IPS-18a (cell line): Measurements from ENCODE around the gene HBE1.
"Not testable (repeated sequence)": the region's sequence is repeated elsewhere in the genome, so short reads cannot be mapped to it uniquely, and the experiment has no call there.

Experiments
- H3K27ac ChIP-seq: one replicate; pipeline ENCODE4 v1.5.1; 2013; ENCODE audit warnings: low read length
- H3K27me3 ChIP-seq: one replicate; pipeline ENCODE4 v1.6.1; 2013; ENCODE audit warnings: mild to moderate bottlenecking, low read length; ENCODE audit not compliant: control insufficient read depth, insufficient read depth
- H3K36me3 ChIP-seq: one replicate; pipeline ENCODE4 v1.6.1; 2013; ENCODE audit warnings: low read depth, low read length; ENCODE audit not compliant: control insufficient read depth
- H3K4me1 ChIP-seq: one replicate; pipeline ENCODE4 v1.6.1; 2013; ENCODE audit warnings: low read depth, low read length; ENCODE audit not compliant: control insufficient read depth
- H3K4me3 ChIP-seq: one replicate; pipeline ENCODE4 v1.5.1; 2013; ENCODE audit warnings: low read length
- H3K9ac ChIP-seq: one replicate; pipeline ENCODE4 v1.6.1; 2013; ENCODE audit warnings: mild to moderate bottlenecking, low read length, moderate library complexity
- H3K9me3 ChIP-seq: one replicate; pipeline ENCODE4 v1.6.1; 2013; ENCODE audit warnings: low read depth, low read length; ENCODE audit not compliant: control insufficient read depth

The HBE1 gene

GRCh38 chr11:5267033-5267563, 2.6 kb downstream of the HBE1 start:
- no peak overlapping the region for H3K9ac ChIP-seq
- no peak overlapping the region for H3K27ac ChIP-seq

GRCh38 chr11:5266609-5267008, 3.1 kb downstream of the HBE1 start:
- Histone ChIP-seq H3K9me3 (no peaks in the 10 kb centered on the region), H3K4me1 (no peaks in the 10 kb centered on the region), H3K36me3 (no peaks in the 10 kb centered on the region), H3K4me3 (no peak overlapping the region), H3K9ac (no peak overlapping the region), H3K27me3 (no peaks in the 10 kb centered on the region), H3K27ac (no peak overlapping the region)

More at GRCh38 chr11:5267033-5267563, 2.6 kb downstream of the HBE1 start:
- no peak overlapping the region for H3K4me3 ChIP-seq
- no peaks in the 10 kb centered on the region for H3K4me1 ChIP-seq
- no peaks in the 10 kb centered on the region for H3K36me3 ChIP-seq
- no peaks in the 10 kb centered on the region for H3K27me3 ChIP-seq
- no peaks in the 10 kb centered on the region for H3K9me3 ChIP-seq

- H3K9me3 ChIP-seq = no peaks in the 10 kb centered on the region
- H3K4me3 ChIP-seq = no peak overlapping the region
These were observed 3.9 kb downstream of the HBE1 start for GRCh38 chr11:5265832-5266231.

GRCh38 chr11:5258543-5259262, 11.0 kb downstream of the HBE1 start:
- H3K9ac ChIP-seq = no peak overlapping the region
- H3K27ac ChIP-seq = no peak overlapping the region

More at GRCh38 chr11:5265832-5266231, 3.9 kb downstream of the HBE1 start:
- no peak overlapping the region for H3K9ac ChIP-seq
- no peaks in the 10 kb centered on the region for H3K27me3 ChIP-seq
- H3K27ac ChIP-seq = no peak overlapping the region
- no peaks in the 10 kb centered on the region for H3K4me1 ChIP-seq
- H3K36me3 ChIP-seq = no peaks in the 10 kb centered on the region

GRCh38 chr11:5257296-5257695, 12.4 kb downstream of the HBE1 start:
- no peak overlapping the region for H3K9ac ChIP-seq
- no peaks in the 10 kb centered on the region for H3K27me3 ChIP-seq
- no peak overlapping the region for H3K27ac ChIP-seq
- H3K36me3 ChIP-seq = no peaks in the 10 kb centered on the region
- no peak overlapping the region for H3K4me3 ChIP-seq
- H3K4me1 ChIP-seq = peaks cover 17% of the 10 kb centered on the region
- no peaks in the 10 kb centered on the region for H3K9me3 ChIP-seq

More at GRCh38 chr11:5258543-5259262, 11.0 kb downstream of the HBE1 start:
- Histone ChIP-seq H3K9me3 (no peaks in the 10 kb centered on the region), H3K27me3 (no peaks in the 10 kb centered on the region), H3K36me3 (no peaks in the 10 kb centered on the region), H3K4me1 (peaks cover 17% of the 10 kb centered on the region), H3K4me3 (no peak overlapping the region)

- H3K4me3 ChIP-seq, H3K27ac ChIP-seq, H3K36me3 ChIP-seq, H3K9me3 ChIP-seq, H3K9ac ChIP-seq, H3K27me3 ChIP-seq: not testable (repeated sequence)
- H3K4me1 ChIP-seq = peaks cover 17% of the 10 kb centered on the region
These were observed 14.9 kb downstream of the HBE1 start, which contains the start of gene HBG2 for GRCh38 chr11:5254646-5255413. TSS of gene HBG2 (minus strand) at chr11:5254781. CDS start at chr11:5254728, 53 bp downstream.

- not testable (repeated sequence) for H3K36me3 ChIP-seq, H3K4me3 ChIP-seq, H3K27me3 ChIP-seq, H3K27ac ChIP-seq, H3K9me3 ChIP-seq, H3K9ac ChIP-seq
- peaks cover 17% of the 10 kb centered on the region for H3K4me1 ChIP-seq
These were observed 15.7 kb downstream of the HBE1 start for GRCh38 chr11:5254023-5254422.

GRCh38 chr11:5253440-5253839, 16.3 kb downstream of the HBE1 start:
- H3K9me3 ChIP-seq, H3K27ac ChIP-seq, H3K4me3 ChIP-seq, H3K27me3 ChIP-seq, H3K36me3 ChIP-seq, H3K9ac ChIP-seq: not testable (repeated sequence)
- H3K4me1 ChIP-seq = peaks cover 14% of the 10 kb centered on the region

GRCh38 chr11:5252919-5253265, 16.9 kb downstream of the HBE1 start:
- H3K4me1 ChIP-seq = peaks cover 8% of the 10 kb centered on the region
- no peak overlapping the region for H3K4me3 ChIP-seq
- H3K36me3 ChIP-seq = no peaks in the 10 kb centered on the region
- H3K9me3 ChIP-seq = no peaks in the 10 kb centered on the region
- no peak overlapping the region for H3K27ac ChIP-seq
- no peak overlapping the region for H3K9ac ChIP-seq
- H3K27me3 ChIP-seq = no peaks in the 10 kb centered on the region

- peaks cover 3% of the 10 kb centered on the region for H3K4me1 ChIP-seq
- H3K27ac ChIP-seq = no peak overlapping the region
- no peak overlapping the region for H3K4me3 ChIP-seq
- no peak overlapping the region for H3K9ac ChIP-seq
- H3K36me3 ChIP-seq = no peaks in the 10 kb centered on the region
- no peaks in the 10 kb centered on the region for H3K27me3 ChIP-seq
- H3K9me3 ChIP-seq = no peaks in the 10 kb centered on the region
These were observed 17.4 kb downstream of the HBE1 start for GRCh38 chr11:5252192-5252918.

GRCh38 chr11:5251746-5252145, 18.0 kb downstream of the HBE1 start:
- Histone ChIP-seq H3K27me3 (no peaks in the 10 kb centered on the region), H3K9ac (no peak overlapping the region), H3K36me3 (no peaks in the 10 kb centered on the region), H3K4me1 (peaks cover under 1% of the 10 kb centered on the region), H3K9me3 (no peaks in the 10 kb centered on the region), H3K27ac (no peak overlapping the region), H3K4me3 (no peak overlapping the region)
